Central memory CD4-positive, alpha-beta T cell (primary cell): ENCODE data around the gene RBBP8NL.

Experiments used
- DNase-seq: peaks from one replicate; pipeline ENCODE4 v3.0.0; 2022
- total RNA-seq, 3 experiments: gene quantifications; one replicate each; lab custom pipeline; 2026; lab: John Stamatoyannopoulos, UW

The RBBP8NL gene, protein sequence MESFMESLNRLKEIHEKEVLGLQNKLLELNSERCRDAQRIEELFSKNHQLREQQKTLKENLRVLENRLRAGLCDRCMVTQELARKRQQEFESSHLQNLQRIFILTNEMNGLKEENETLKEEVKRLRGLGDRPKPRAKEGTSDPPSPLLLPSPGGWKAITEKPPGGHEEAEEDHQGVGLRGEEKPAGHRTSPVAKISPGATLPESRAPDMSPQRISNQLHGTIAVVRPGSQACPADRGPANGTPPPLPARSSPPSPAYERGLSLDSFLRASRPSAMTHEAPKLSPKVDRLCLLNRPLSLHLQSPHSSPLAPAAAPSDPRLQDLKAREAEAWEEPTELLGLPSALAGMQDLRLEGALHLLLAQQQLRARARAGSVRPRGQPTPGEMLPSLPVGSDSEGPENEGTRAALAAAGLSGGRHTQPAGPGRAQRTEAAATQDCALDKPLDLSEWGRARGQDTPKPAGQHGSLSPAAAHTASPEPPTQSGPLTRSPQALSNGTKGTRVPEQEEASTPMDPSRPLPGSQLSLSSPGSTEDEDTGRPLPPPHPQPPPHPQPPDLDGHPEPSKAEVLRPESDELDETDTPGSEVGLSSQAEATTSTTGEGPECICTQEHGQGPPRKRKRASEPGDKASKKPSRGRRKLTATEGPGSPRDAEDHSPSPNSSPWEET
- total RNA-seq = 0 to 0.04 (median 0) reads per million in 3 experiments

DNA sequence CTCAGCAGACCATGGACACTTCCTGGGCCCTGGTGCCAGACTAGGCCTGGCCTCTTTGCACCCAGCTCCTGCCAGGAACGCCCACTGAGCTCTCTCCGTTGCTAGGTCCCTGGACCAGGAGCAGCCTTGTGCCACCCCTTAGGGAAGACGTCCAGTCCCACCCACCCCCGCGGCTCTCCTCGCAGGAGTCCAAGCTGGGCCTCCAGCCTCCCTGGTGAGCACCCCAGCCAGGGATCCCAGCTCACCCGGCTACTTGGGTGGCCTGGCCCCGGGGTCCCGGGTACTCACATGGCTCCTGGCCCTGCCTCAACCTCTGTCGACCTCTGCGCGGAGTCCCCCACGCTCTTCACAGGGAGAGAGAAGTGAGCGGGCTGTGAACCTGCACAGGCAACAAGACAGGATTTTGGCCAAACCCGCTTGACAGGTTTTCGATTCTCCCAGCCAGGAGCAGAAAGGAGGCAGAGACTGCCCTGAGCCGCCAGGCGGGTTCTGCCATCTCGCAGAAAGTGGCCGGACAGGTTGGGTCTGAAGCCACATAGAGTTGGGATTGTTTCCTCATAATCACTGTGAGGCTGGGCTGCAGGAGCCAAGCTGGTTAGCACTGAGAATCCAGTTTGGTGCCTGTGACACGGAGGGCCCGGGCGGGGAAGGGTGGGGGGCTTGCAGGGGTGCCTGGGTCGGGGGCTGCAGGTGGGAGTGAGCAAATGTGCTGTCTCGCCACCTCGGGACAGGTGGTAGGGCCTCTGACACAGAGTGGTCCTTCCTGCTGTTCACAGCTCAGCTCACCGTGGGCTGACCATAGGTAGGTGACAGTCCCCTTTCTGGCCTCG lies at the start of gene RBBP8NL:
Gene RBBP8NL, minus strand, starts transcription at position 368 of the 830 bp plus-strand sequence. CDS start 7,892 bp downstream, outside the sequence.
- no peak for DNase-seq

DNA sequence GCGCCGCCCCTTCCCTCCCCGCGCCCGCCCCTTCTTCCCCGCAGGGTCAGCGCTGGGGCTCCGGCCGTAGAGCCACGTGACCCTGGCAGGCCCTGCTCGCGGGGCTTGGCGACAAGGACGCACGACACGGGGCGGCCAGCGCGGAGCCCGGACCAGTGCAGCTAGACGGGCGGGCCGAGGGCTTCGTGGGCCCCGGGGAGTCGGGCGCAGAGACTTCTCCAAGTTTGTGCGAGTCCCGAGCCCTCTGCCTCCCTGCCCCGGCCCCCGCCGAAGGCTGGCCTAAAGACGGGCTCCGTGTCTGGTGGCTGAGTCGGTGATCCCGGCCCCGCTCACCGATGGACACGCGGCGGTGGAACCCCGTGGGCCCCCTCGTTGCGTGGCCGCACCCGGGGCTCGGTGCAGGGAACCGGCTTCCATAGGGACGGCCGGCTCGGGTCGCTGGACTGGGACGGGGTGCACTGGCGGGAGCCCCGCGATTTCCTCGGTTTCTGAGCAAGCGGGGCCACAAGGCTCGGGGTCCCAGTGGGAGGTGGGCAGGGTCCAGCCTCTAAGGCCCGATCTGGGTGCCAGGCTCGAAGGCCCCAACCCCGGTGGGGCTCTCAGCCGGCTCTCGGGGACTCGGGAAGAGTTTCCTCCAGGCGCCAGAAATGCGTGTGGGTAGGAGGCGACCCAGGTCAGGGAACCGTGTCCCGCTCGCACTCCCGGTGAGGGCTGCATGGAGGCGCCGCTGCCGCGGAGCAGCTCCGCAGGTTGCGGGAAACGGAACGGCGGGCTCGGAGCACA lies 48.9 kb upstream of the RBBP8NL start:
- no peak for DNase-seq

- DNase-seq = no peak
Measured at GRCh38 chr20:62475772-62476055, 48.4 kb upstream of the RBBP8NL start, which contains the start of gene GATA5. TSS of gene GATA5 (minus strand) at chr20:62475995. CDS start at chr20:62475521, 474 bp downstream.

DNA sequence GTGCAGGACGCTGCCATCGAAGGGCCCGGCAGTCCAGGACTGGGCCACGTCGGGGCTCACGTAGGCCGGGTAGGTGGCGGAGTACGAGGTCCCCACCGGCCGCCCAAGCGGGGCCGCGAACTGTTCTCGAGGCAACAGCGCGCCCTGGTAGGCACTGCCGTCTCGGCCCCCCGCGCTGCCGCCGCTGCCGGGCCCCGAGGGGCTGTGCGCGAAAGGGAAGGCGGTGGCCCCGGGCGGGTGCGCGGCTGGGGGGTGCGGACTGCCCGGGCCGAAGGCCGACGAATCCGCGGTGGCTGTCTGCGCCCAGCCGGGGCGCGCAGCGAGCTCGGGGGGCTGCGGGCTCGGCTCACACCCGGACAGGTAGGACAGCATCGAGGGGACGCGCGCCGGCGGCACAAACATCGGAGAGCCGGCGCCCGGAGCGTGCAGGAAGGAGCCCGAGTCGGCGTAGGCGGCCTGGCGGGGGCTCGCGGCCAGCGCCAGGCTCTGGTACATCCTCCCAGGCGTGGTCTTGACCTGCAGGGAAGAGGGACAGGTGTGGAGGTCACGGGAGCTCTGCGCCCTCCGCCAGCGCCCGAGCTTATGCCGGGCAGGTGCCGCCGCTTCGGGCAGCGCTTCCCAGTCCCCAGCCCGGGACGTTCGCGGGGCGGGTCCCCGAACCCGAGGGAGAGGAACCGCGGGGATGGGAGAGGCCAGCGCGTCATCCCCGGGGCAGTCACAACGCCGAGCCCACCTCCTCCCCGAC lies 47.9 kb upstream of the RBBP8NL start:
- DNase-seq = no peak

DNA sequence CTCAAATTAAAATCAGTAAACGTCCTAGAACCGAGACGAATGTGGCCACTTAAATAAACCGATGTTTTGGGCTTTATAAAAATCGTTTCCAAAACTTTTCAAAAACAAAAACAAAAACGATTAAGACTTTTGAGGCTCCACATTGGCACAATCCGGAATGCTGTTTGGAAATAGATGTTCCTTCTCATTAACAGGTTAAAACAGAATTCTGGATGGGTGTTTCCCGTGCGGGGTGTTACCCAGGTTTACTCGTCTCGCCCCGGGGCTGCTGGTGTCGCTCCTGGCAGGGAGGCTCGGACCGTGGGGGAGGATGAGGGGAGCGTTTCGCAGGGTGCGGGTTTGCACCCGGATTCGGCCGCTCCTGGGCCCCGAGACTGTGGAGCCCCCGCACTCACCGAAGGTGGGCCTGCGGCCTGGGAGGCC lies 47.3 kb upstream of the RBBP8NL start:
- no peak for DNase-seq

GRCh38 chr20:62473717-62474603 lies 46.6 kb upstream of the RBBP8NL start:
- DNase-seq = no peak

- DNase-seq = no peak
Measured at GRCh38 chr20:62472941-62473585, 45.7 kb upstream of the RBBP8NL start.

DNA sequence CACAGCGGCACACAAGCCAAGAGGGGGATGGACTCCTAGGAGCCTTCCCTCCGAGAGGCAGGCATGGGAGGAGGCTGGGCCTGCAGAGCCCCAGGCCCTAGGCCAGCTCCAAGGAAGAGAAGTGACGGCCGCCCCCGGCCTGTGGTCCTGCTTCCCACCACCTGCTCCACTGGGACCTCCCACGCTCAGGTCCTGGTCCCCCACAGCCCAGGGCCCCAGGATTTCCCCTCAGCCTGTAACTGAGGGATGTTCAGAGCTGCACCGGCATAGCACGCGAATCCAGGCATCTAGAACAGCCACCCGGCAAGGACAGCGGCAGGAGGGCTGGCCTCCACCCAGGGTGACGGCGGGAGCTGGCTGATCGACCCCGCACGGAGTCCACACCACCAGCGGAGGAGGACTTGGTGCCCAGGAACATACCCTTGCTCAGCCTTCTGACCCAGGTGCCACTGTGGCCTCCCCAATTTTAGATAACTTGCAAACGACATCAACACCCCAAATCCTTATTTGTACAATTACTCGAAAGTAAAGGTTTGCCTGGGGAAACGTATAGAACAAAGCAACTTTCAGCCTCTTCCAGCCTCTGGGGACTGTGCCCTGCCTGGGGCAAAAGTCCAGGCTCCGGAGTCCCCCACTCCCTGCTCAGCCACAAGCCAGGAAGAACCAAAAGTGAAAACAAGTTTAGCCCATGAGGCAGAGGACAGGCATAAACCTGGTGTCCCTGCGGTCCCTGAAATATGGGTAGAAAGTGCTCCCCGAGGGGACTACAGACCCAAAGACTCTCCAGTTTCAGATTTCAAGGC lies 45.0 kb upstream of the RBBP8NL start:
- DNase-seq = no peak

GRCh38 chr20:62470459-62470858 lies 43.1 kb upstream of the RBBP8NL start:
- no peak for DNase-seq

DNA sequence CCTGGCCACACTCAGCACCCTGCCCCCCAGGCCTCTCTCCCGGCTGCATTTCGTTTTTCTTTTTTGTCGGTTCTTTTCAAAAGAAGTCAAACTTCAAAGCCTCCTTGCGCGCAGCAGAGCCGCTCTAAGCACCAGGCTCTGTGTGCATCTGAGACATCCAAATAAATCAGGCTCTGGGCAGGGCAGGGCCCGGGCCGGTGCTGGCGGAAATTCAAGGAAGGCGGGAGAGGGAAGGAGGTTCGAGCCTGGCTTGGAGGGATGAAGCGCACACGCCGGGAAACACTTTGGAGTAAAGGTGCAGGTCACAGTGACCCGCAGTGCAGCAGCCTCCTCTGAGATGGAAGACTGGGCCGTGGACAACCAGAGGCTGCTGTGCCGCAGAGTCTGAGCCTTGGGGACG lies 42.7 kb upstream of the RBBP8NL start:
- no peak for DNase-seq

DNA sequence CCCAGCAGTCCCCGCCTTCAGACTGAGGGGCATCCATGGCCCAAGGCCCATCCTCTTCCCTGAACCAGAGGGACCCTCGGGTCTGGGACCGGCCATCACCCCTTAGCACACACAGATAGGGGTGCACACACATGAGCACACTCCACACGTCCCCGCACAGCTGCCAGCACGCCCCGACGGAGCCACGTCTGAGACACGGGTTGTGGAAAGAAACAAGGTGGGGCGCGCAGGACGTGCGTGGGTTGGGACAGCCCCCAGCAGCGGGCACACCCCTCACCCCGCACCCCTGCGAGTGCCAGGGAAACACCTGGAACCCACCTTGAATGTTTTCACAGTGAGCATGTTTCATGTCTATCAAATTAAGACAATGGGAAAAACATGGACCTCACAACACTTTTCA lies 42.0 kb upstream of the RBBP8NL start:
- DNase-seq = no peak

GRCh38 chr20:62466806-62467537 lies 39.6 kb upstream of the RBBP8NL start:
- no peak for DNase-seq

GRCh38 chr20:62466072-62466760 lies 38.9 kb upstream of the RBBP8NL start:
- no peak for DNase-seq

- no peak for DNase-seq
Measured at GRCh38 chr20:62464990-62465389, 37.7 kb upstream of the RBBP8NL start.

DNA sequence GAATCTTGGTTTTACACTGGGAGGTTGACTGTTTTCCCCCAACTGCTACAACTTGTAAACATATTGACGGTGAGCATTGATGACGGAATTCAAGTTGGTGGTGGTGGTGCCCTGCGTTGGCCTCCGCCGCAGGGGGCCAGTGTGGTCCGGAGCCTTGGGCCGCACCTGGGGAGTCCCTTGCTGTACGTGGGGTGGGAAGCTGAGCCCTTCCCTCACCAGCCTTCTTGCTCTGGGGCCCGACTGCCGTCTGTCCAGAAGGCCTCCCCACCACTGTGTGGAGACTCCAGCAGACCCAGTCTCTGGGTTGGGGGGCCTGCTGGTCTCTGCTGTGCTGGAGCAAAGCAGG lies 37.1 kb upstream of the RBBP8NL start:
- no peak for DNase-seq

- DNase-seq = no peak
Measured at GRCh38 chr20:62463651-62464424, 36.5 kb upstream of the RBBP8NL start.

GRCh38 chr20:62462976-62463592 lies 35.7 kb upstream of the RBBP8NL start:
- no peak for DNase-seq
